HG02973 (cell line): ENCODE measurements around the gene RAB39A.

Experiments used
- ATAC-seq: cut with Tn5 transposase; IDR thresholded peaks from one replicate; pipeline ENCODE4 v1.9.1; 2021; ENCODE audit warnings: moderate library complexity; ENCODE audit not compliant: unreplicated experiment

RAB39A gene

GRCh38 chr11:107957109-107957588 is 28.9 kb downstream of the RAB39A start:
- peak; percentile 77 for ATAC-seq

GRCh38 chr11:107961480-107961879 is 33.2 kb downstream of the RAB39A start:
- no peak for ATAC-seq

- no peak for ATAC-seq
Observed at GRCh38 chr11:107962181-107962580, 33.9 kb downstream of the RAB39A start.

- no peak for ATAC-seq
Observed at GRCh38 chr11:107963091-107963490, 34.8 kb downstream of the RAB39A start.

- no peak for ATAC-seq
Observed at GRCh38 chr11:107969219-107969618, 41.0 kb downstream of the RAB39A start.

- ATAC-seq = no peak
Observed at GRCh38 chr11:107970049-107970448, 41.8 kb downstream of the RAB39A start.

- no peak for ATAC-seq
Observed at GRCh38 chr11:107973641-107974040, 45.4 kb downstream of the RAB39A start.

GRCh38 chr11:107988397-107989158 is 60.3 kb downstream of the RAB39A start:
- no peak for ATAC-seq

GRCh38 chr11:107991868-107992414 is 63.7 kb downstream of the RAB39A start:
- ATAC-seq = no peak

- no peak for ATAC-seq
Observed at GRCh38 chr11:107996006-107996776, 67.9 kb downstream of the RAB39A start.

GRCh38 chr11:107998761-107999160 is 70.5 kb downstream of the RAB39A start:
- no peak for ATAC-seq

GRCh38 chr11:107999759-108000455 is 71.7 kb downstream of the RAB39A start:
- ATAC-seq = peak; percentile 94

GRCh38 chr11:108002476-108002875 is 74.2 kb downstream of the RAB39A start:
- no peak for ATAC-seq

- ATAC-seq = no peak
Observed at GRCh38 chr11:108003623-108004022, 75.4 kb downstream of the RAB39A start.

- no peak for ATAC-seq
Observed at GRCh38 chr11:108007819-108008218, 79.6 kb downstream of the RAB39A start.

- peak; percentile 85 for ATAC-seq
Observed at GRCh38 chr11:108008656-108009496, 80.6 kb downstream of the RAB39A start, which contains the start of gene CUL5. Gene CUL5, plus strand, starts transcription at chr11:108008898. Its CDS starts 451 bp downstream, at chr11:108009349.

GRCh38 chr11:108009497-108010370 is 81.5 kb downstream of the RAB39A start:
- ATAC-seq = no peak

- ATAC-seq = no peak
Observed at GRCh38 chr11:108012139-108012725, 84.0 kb downstream of the RAB39A start.
